C4-2B (cell line): ENCODE results near the gene KNCN.

Experiments
- H3K27ac ChIP-seq: fragments of 450-650 bp; 2 replicates; pipeline ENCODE4 v1.5.1; 2017
- ZFX ChIP-seq: fragments of 450-650 bp; IDR thresholded peaks from 2 replicates; pipeline ENCODE4 v1.6.1; 2017
- TF ChIP-seq, protein P1 (sequence below): fragments of 450-650 bp; conservative IDR thresholded peaks from 2 replicates; pipeline ENCODE4 v1.5.1; 2017; ENCODE audit warnings: mild to moderate bottlenecking

The KNCN gene

DNA sequence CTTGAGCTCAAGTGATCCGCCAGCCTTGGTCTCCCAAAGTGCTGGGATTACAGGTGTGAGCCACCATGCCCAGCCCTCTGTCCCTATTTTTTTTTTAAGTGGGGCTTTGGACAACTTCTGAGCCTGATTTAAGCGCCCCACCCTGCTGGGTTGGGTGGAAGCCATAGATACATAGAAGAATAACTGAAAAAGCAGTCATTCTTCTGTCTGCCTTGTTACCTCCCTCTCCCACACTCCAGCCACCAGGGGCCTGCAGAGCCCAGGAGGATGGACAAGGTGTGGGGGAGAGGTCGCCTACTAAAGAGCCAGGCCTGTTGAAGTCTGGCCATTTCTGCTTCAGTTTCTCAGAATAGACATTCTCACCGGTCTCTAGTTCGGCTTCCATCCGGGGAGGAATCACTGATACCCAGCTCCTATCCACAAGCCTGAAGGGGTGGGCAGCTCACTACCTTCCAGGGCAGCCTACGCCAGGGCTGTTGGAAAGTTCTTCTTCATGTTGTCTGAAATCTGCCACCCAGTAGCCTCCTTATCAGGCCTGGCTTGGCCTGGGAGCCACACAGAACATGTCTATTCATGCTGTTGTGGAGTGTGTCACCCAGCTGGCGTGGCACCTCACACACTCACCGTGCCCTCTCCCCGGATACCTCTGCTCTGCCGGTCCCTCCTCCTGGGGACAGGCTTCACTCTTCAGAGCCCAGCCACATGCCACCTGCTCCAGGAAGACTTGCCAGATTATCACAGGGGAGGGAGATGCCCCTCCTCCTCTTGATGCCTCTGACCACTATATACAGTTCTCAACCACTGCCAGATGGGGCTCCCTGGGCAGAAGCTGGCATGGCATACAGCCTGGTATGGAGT is 27.7 kb downstream of the KNCN start:
- no peak overlapping the region for H3K27ac ChIP-seq
- no peak for TF ChIP-seq ZFX
- TF ChIP-seq, protein P1, sequence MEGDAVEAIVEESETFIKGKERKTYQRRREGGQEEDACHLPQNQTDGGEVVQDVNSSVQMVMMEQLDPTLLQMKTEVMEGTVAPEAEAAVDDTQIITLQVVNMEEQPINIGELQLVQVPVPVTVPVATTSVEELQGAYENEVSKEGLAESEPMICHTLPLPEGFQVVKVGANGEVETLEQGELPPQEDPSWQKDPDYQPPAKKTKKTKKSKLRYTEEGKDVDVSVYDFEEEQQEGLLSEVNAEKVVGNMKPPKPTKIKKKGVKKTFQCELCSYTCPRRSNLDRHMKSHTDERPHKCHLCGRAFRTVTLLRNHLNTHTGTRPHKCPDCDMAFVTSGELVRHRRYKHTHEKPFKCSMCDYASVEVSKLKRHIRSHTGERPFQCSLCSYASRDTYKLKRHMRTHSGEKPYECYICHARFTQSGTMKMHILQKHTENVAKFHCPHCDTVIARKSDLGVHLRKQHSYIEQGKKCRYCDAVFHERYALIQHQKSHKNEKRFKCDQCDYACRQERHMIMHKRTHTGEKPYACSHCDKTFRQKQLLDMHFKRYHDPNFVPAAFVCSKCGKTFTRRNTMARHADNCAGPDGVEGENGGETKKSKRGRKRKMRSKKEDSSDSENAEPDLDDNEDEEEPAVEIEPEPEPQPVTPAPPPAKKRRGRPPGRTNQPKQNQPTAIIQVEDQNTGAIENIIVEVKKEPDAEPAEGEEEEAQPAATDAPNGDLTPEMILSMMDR: no peak

DNA sequence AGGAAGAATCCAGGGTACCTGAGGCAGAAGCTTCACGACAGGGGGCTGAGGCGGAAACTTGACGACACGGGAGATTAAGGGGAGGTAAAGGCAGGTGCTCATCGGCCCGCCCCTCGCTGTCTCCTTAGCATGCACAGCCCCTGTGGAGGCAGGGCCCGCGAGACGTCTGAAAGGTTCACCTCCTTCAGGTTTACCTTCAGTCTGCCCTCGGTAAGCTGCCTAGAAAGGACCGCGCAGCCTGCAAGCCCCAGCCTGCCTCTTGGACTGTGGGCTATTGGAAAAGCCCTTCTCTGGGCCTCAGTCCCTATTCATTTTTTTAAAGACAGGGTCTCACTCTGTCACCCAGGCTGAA is 28.5 kb downstream of the KNCN start:
- TF ChIP-seq ZFX: no peak
- TF ChIP-seq, protein P1: no peak
- H3K27ac ChIP-seq: peak overlapping the region; percentile 46

DNA sequence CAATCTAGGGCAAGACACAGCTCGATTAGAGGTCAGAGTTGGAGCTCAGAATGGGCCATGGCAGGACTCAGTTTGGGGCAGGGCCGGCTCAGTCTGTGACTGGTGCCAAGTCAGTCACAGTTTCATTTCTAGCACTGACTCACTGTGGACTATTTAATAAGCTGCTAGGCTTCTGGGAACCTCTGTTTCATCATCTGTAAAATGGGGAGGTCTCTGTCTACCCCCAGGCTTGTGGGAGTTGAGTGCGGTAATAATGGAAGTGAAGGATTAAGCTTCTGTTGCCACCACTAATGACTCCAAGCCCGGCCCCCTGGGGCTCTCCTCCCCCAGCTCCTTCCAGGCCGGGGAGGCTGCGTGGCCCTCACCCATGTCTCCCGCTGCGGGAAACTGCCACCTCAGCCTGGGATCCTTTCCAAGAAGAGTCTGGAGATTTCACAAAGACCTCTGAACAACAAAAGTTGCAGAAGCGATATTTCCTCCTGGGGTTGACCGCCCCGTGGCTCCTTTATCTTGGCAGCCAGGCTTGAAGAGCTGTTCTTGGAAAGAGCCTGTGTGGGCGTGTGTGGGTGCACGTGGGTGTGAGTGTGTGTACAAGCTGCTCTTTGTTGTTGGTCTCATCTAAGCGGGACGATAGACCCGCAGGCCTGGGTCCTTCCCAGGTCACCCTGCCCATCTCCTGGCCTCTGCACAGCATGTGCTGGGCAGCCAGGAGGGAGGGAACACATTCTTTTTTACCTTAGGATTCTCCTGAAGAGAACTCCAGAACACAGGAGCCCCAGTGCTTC is 29.1 kb downstream of the KNCN start:
- TF ChIP-seq ZFX: no peak
- H3K27ac ChIP-seq: peak overlapping the region; percentile 46

DNA sequence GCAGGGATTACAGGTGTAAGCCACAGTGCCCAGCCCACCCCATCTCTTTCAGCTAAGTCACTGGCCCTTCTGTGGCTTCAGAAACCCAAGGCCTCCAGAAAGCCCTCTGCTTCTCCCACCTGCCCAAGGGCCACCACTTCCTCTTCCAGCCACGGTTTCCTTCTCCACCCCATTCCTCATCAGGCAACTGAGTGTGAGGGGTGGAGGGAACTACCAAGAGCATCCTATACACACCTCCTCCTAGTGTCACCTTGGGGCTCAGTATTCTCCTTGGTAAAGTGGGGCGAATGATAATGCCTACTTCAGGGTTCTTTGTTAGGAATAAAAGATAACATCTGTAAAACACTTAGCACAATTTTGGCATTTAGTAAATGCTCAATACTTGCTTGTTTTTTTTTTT is 30.0 kb downstream of the KNCN start:
- no peak for TF ChIP-seq ZFX
- TF ChIP-seq, protein P1: no peak
- H3K27ac ChIP-seq: no peak overlapping the region

DNA sequence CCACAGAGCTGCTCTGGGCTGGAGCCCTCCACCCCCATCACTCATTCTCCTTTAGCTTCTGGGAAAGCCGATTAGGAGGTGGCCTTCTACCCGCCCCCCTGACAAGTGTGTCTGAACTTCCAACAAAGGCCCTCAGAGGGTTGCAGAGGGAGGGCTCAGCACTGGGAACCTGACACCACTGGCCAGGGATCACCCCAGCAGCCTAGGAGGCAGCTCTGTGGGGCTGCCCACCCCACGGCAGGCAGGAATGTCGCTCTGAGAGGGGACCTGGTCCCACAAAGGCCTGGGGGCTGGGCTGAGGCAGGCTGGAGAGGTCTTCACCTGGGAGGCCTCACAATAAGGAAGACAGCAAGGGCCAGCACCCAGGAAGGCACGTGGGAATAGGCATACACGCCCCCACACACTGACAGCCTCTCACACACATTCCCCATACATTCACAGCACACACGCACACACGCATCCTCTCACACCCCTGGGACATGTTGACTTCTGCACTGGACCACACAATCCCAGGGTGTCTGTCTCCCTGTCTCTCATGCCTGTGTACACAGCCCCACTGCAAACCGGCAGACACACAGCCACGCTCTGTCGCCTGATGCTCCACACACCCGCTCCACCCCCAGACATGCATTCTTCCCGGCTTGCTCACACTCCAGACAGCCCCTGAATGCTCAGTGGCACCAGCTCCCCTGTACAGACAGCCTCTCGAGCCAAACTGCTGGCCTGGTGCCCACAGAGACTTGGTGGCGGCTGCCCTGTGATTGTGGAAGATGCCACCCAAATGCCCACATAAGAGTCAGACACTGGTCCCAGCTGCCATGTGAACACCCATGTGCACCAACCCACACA is 31.2 kb downstream of the KNCN start:
- no peak for TF ChIP-seq ZFX
- TF ChIP-seq, protein P1: no peak
- no peak overlapping the region for H3K27ac ChIP-seq

DNA sequence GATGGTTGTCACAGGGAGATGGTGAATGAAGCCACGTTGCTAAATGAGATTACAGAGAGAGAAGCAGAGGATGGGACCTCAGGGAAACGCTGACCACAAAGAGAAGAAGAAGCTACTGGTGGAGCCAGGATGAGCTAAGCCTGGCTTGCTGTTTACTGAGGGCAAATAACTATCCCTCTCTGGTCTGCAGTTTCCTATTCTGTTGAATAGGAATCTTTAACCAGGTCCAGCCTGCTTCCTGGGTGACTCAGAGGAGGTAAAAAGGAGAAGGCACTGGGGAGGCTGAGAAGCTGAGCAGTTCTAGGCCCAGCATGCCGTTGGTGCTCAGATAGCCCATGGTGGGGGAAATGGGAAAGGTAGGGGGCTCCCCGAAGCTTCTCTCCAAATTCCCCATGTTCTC is 32.2 kb downstream of the KNCN start:
- no peak overlapping the region for H3K27ac ChIP-seq
- TF ChIP-seq, protein P1: no peak
- TF ChIP-seq ZFX: no peak

DNA sequence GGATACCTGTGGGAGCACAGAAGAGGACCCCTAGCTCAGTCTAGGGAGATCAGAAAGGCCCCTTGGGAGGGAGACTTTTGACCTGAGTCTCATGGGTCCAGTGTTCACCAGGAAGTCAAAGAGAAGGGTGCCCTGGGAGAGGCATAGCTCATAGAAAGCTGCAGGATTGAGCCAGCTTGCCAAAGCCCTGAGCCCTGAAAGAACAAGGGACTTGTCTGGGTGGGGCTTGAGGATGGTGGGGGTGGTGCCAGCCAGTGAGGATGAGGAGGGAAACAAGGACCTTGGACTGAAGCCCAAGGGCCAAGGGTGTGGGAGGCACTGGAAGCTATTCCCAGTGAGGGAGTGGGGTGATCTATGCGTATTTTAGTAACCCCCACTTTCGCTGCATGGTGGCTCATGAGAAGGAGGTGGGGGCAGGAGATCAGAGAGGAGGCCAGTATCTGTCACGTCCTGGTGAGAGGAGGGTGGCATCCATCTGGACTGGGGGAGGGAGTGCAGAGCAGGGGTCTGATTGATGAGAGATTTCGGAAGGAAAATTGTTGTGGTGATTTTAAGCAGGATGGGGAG is 33.4 kb downstream of the KNCN start:
- TF ChIP-seq, protein P1: no peak
- TF ChIP-seq ZFX: no peak

More for the DNA sequence above, 33.4 kb downstream of the KNCN start:
- peak overlapping the region; percentile 51 for H3K27ac ChIP-seq
